ENCODE results near the gene RPL27. TPM values are rescaled to one million over a fixed set of nuclear protein-coding genes. Genes with fewer than 3 reads are reported as not detected.

Gene RPL27
- total and polyA plus RNA-seq, 2 of the 13 experiments (the other 11 are each of a cell fraction or from before 2014, with no cell fraction given) = 1,585 to 5,840 TPM

- TF ChIP-seq ZNF777 (CRISPR knock-in tag; IDR thresholded peaks at IDR 0.05) (peak; percentile 24; the same call in 1 of the 2 replicates), NONO (IDR thresholded peaks at IDR 0.05) (no peak), NONO (CRISPR knock-in tag; conservative IDR thresholded peaks at IDR 0.05) (peak; percentile 3; the same call in 1 of the 2 replicates), FOSL1 (CRISPR knock-in tag; IDR thresholded peaks at IDR 0.05; ENCODE audit: borderline replicate concordance) (no peak), CAMTA2 (CRISPR knock-in tag; IDR thresholded peaks at IDR 0.05; ENCODE audit: borderline replicate concordance) (0 out of 2 replicates have a peak, but pooled peaks have one; percentile 44), ZNF350 (CRISPR knock-in tag; IDR thresholded peaks at IDR 0.05; ENCODE audit: borderline replicate concordance, low read depth) (no peak), PHF21A (CRISPR knock-in tag; IDR thresholded peaks at IDR 0.05) (peak; percentile 39; the same call in 1 of the 2 replicates), NFE2L1 (CRISPR knock-in tag; IDR thresholded peaks at IDR 0.05; ENCODE audit: borderline replicate concordance) (no peak), MYC (CRISPR knock-in tag; IDR thresholded peaks at IDR 0.05; ENCODE audit: borderline replicate concordance) (0 out of 2 replicates have a peak, but pooled peaks have one; percentile 30), ZNF644 (CRISPR knock-in tag; IDR thresholded peaks at IDR 0.05; ENCODE audit: low read depth) (0 out of 2 replicates have a peak, but pooled peaks have one; percentile 5), ZNF83 (CRISPR knock-in tag; IDR thresholded peaks at IDR 0.05; ENCODE audit: borderline replicate concordance) (no peak), ARNT (IDR thresholded peaks at IDR 0.05) (no peak), ZNF766 (CRISPR knock-in tag; IDR thresholded peaks at IDR 0.05; ENCODE audit: borderline replicate concordance) (peak; percentile 72; the same call in 1 of the 2 replicates), TBX3 (IDR thresholded peaks at IDR 0.05; ENCODE audit: borderline replicate concordance) (no peak), SP5 (CRISPR knock-in tag; IDR thresholded peaks at IDR 0.05; ENCODE audit: borderline replicate concordance, low read depth) (no peak), FOXA3 (CRISPR knock-in tag; IDR thresholded peaks at IDR 0.05) (no peak), MYNN (CRISPR knock-in tag; IDR thresholded peaks at IDR 0.05; ENCODE audit: low read depth) (no peak), TARDBP (CRISPR knock-in tag; IDR thresholded peaks at IDR 0.05) (0 out of 2 replicates have a peak, but pooled peaks have one; percentile 17)
- TF ChIP-seq, protein P1, sequence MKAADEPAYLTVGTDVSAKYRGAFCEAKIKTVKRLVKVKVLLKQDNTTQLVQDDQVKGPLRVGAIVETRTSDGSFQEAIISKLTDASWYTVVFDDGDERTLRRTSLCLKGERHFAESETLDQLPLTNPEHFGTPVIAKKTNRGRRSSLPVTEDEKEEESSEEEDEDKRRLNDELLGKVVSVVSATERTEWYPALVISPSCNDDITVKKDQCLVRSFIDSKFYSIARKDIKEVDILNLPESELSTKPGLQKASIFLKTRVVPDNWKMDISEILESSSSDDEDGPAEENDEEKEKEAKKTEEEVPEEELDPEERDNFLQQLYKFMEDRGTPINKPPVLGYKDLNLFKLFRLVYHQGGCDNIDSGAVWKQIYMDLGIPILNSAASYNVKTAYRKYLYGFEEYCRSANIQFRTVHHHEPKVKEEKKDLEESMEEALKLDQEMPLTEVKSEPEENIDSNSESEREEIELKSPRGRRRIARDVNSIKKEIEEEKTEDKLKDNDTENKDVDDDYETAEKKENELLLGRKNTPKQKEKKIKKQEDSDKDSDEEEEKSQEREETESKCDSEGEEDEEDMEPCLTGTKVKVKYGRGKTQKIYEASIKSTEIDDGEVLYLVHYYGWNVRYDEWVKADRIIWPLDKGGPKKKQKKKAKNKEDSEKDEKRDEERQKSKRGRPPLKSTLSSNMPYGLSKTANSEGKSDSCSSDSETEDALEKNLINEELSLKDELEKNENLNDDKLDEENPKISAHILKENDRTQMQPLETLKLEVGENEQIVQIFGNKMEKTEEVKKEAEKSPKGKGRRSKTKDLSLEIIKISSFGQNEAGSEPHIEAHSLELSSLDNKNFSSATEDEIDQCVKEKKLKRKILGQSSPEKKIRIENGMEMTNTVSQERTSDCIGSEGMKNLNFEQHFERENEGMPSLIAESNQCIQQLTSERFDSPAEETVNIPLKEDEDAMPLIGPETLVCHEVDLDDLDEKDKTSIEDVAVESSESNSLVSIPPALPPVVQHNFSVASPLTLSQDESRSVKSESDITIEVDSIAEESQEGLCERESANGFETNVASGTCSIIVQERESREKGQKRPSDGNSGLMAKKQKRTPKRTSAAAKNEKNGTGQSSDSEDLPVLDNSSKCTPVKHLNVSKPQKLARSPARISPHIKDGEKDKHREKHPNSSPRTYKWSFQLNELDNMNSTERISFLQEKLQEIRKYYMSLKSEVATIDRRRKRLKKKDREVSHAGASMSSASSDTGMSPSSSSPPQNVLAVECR (CRISPR knock-in tag; IDR thresholded peaks at IDR 0.05; ENCODE audit: borderline replicate concordance) = no peak
- TF ChIP-seq, protein P2, sequence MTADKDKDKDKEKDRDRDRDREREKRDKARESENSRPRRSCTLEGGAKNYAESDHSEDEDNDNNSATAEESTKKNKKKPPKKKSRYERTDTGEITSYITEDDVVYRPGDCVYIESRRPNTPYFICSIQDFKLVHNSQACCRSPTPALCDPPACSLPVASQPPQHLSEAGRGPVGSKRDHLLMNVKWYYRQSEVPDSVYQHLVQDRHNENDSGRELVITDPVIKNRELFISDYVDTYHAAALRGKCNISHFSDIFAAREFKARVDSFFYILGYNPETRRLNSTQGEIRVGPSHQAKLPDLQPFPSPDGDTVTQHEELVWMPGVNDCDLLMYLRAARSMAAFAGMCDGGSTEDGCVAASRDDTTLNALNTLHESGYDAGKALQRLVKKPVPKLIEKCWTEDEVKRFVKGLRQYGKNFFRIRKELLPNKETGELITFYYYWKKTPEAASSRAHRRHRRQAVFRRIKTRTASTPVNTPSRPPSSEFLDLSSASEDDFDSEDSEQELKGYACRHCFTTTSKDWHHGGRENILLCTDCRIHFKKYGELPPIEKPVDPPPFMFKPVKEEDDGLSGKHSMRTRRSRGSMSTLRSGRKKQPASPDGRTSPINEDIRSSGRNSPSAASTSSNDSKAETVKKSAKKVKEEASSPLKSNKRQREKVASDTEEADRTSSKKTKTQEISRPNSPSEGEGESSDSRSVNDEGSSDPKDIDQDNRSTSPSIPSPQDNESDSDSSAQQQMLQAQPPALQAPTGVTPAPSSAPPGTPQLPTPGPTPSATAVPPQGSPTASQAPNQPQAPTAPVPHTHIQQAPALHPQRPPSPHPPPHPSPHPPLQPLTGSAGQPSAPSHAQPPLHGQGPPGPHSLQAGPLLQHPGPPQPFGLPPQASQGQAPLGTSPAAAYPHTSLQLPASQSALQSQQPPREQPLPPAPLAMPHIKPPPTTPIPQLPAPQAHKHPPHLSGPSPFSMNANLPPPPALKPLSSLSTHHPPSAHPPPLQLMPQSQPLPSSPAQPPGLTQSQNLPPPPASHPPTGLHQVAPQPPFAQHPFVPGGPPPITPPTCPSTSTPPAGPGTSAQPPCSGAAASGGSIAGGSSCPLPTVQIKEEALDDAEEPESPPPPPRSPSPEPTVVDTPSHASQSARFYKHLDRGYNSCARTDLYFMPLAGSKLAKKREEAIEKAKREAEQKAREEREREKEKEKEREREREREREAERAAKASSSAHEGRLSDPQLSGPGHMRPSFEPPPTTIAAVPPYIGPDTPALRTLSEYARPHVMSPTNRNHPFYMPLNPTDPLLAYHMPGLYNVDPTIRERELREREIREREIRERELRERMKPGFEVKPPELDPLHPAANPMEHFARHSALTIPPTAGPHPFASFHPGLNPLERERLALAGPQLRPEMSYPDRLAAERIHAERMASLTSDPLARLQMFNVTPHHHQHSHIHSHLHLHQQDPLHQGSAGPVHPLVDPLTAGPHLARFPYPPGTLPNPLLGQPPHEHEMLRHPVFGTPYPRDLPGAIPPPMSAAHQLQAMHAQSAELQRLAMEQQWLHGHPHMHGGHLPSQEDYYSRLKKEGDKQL (CRISPR knock-in tag; IDR thresholded peaks at IDR 0.05; ENCODE audit: low read depth) = no peak
These were observed 18.5 kb upstream of the RPL27 start, which contains the start of gene PTGES3L (continued) for GRCh38 chr17:42979511-42980273.

Measured in HepG2 (cell line).